Epithelial cell of esophagus (primary cell): Measurements from ENCODE around the gene NLE1.

Experiments
- DNase-seq: peaks from one replicate; pipeline ENCODE4 v3.0.0; 2010; ENCODE audit warnings: low read depth
- H3K4me3 ChIP-seq: 2 replicates; pipeline ENCODE4 v1.5.1; 2011; ENCODE audit warnings: mild to moderate bottlenecking, low read length, control low read depth
- CTCF ChIP-seq: IDR thresholded peaks from 2 replicates; pipeline ENCODE4 v1.5.1; 2011; ENCODE audit warnings: low read depth, mild to moderate bottlenecking, low read length, control low read depth, inconsistent platforms; ENCODE audit not compliant: insufficient read depth; ENCODE audit errors: missing control alignments

The NLE1 gene

GRCh38 chr17:35162755-35163154, 20.7 kb upstream of the NLE1 start:
- H3K4me3 ChIP-seq = no peak overlapping the region
- no peak for TF ChIP-seq CTCF
- peak; percentile 23 for DNase-seq

- no peak overlapping the region for H3K4me3 ChIP-seq
- peak; percentile 24 for DNase-seq
- no peak for TF ChIP-seq CTCF
Observed at GRCh38 chr17:35161281-35161761, 19.2 kb upstream of the NLE1 start.

- no peak for DNase-seq
- no peak overlapping the region for H3K4me3 ChIP-seq
- TF ChIP-seq CTCF = no peak
Observed at GRCh38 chr17:35160354-35161201, 18.5 kb upstream of the NLE1 start.

GRCh38 chr17:35159940-35160339, 17.8 kb upstream of the NLE1 start:
- H3K4me3 ChIP-seq = no peak overlapping the region
- DNase-seq = peak; percentile 51
- TF ChIP-seq CTCF = no peak

- no peak for TF ChIP-seq CTCF
- no peak for DNase-seq
- no peak overlapping the region for H3K4me3 ChIP-seq
Observed at GRCh38 chr17:35155246-35155645, 13.1 kb upstream of the NLE1 start.

GRCh38 chr17:35154196-35155165, 12.4 kb upstream of the NLE1 start:
- no peak for DNase-seq
- TF ChIP-seq CTCF = no peak
- no peak overlapping the region for H3K4me3 ChIP-seq
